Measurements from ENCODE around the gene PLIN4.
"Not testable (repeated sequence)": the region's sequence is repeated elsewhere in the genome, so short reads cannot be mapped to it uniquely, and the experiment has no call there.

Gene PLIN4

GRCh38 chr19:4533334-4533733 lies 15.0 kb upstream of the PLIN4 start:
- Histone ChIP-seq H3K27ac (no peak overlapping the region), H3K36me3 (ENCODE audit: insufficient read depth, low read length) (no peaks in the 10 kb centered on the region), H3K9ac (ENCODE audit: insufficient read length) (no peak overlapping the region), H3K4me3 (no peak overlapping the region), H3K9me3 (ENCODE audit: low read depth, low read length) (no peaks in the 10 kb centered on the region)
- TF ChIP-seq EZH2 (IDR thresholded peaks at IDR 0.05) (no peak), FOXP2 (optimal IDR thresholded peaks at IDR 0.05; ENCODE audit: control extremely low read depth, extremely low read length, insufficient read depth) (no peak), POLR2AphosphoS5 (IDR thresholded peaks at IDR 0.05; ENCODE audit: borderline replicate concordance, low read depth, low read length) (no peak)
- DNase-seq (ENCODE audit: low read depth, low spot score): no peak

GRCh38 chr19:4531562-4532165 lies 13.4 kb upstream of the PLIN4 start:
- DNase-seq (ENCODE audit: low read depth, low spot score): no peak
- H3K9ac ChIP-seq (ENCODE audit: insufficient read length): no peak overlapping the region
- no peaks in the 10 kb centered on the region for H3K36me3 ChIP-seq (ENCODE audit: insufficient read depth, low read length)
- TF ChIP-seq EZH2 (IDR thresholded peaks at IDR 0.05): no peak
- no peak for TF ChIP-seq POLR2AphosphoS5 (IDR thresholded peaks at IDR 0.05; ENCODE audit: borderline replicate concordance, low read depth, low read length)
- TF ChIP-seq FOXP2 (optimal IDR thresholded peaks at IDR 0.05; ENCODE audit: control extremely low read depth, extremely low read length, insufficient read depth): no peak
- no peak overlapping the region for H3K4me3 ChIP-seq
- no peaks in the 10 kb centered on the region for H3K9me3 ChIP-seq (ENCODE audit: low read depth, low read length)
- no peak overlapping the region for H3K27ac ChIP-seq

- no peak overlapping the region for H3K4me3 ChIP-seq
- no peak for DNase-seq (ENCODE audit: low read depth, low spot score)
- no peaks in the 10 kb centered on the region for H3K36me3 ChIP-seq (ENCODE audit: insufficient read depth, low read length)
- H3K9ac ChIP-seq (ENCODE audit: insufficient read length): no peak overlapping the region
- H3K27ac ChIP-seq: no peak overlapping the region
- TF ChIP-seq POLR2AphosphoS5 (IDR thresholded peaks at IDR 0.05; ENCODE audit: borderline replicate concordance, low read depth, low read length): no peak
- TF ChIP-seq FOXP2 (optimal IDR thresholded peaks at IDR 0.05; ENCODE audit: control extremely low read depth, extremely low read length, insufficient read depth): no peak
- TF ChIP-seq EZH2 (IDR thresholded peaks at IDR 0.05): no peak
- no peaks in the 10 kb centered on the region for H3K9me3 ChIP-seq (ENCODE audit: low read depth, low read length)
Observed at GRCh38 chr19:4529924-4530522, 11.7 kb upstream of the PLIN4 start.

GRCh38 chr19:4528843-4529242 lies 10.6 kb upstream of the PLIN4 start:
- Histone ChIP-seq H3K27ac (no peak overlapping the region), H3K9me3 (ENCODE audit: low read depth, low read length) (no peaks in the 10 kb centered on the region), H3K9ac (ENCODE audit: insufficient read length) (no peak overlapping the region), H3K4me3 (no peak overlapping the region), H3K36me3 (ENCODE audit: insufficient read depth, low read length) (no peaks in the 10 kb centered on the region)
- TF ChIP-seq EZH2 (IDR thresholded peaks at IDR 0.05): no peak
- no peak for TF ChIP-seq POLR2AphosphoS5 (IDR thresholded peaks at IDR 0.05; ENCODE audit: borderline replicate concordance, low read depth, low read length)
- TF ChIP-seq FOXP2 (optimal IDR thresholded peaks at IDR 0.05; ENCODE audit: control extremely low read depth, extremely low read length, insufficient read depth): no peak
- no peak for DNase-seq (ENCODE audit: low read depth, low spot score)

- not testable (repeated sequence) for H3K4me3 ChIP-seq; DNase-seq (ENCODE audit: low read depth, low spot score); H3K27ac ChIP-seq; H3K9me3 ChIP-seq (ENCODE audit: low read depth, low read length); H3K36me3 ChIP-seq (ENCODE audit: insufficient read depth, low read length); H3K9ac ChIP-seq (ENCODE audit: insufficient read length)
Observed at GRCh38 chr19:4527377-4527776, 9.1 kb upstream of the PLIN4 start.

- no peaks in the 10 kb centered on the region for H3K9me3 ChIP-seq (ENCODE audit: low read depth, low read length)
- H3K27ac ChIP-seq: no peak overlapping the region
- no peaks in the 10 kb centered on the region for H3K36me3 ChIP-seq (ENCODE audit: insufficient read depth, low read length)
- TF ChIP-seq EZH2 (IDR thresholded peaks at IDR 0.05): no peak
- TF ChIP-seq FOXP2 (optimal IDR thresholded peaks at IDR 0.05; ENCODE audit: control extremely low read depth, extremely low read length, insufficient read depth): no peak
- TF ChIP-seq POLR2AphosphoS5 (IDR thresholded peaks at IDR 0.05; ENCODE audit: borderline replicate concordance, low read depth, low read length): no peak
- no peak overlapping the region for H3K4me3 ChIP-seq
- no peak overlapping the region for H3K9ac ChIP-seq (ENCODE audit: insufficient read length)
- no peak for DNase-seq (ENCODE audit: low read depth, low spot score)
Observed at GRCh38 chr19:4525563-4526002, 7.3 kb upstream of the PLIN4 start.

- no peak overlapping the region for H3K4me3 ChIP-seq
- TF ChIP-seq POLR2AphosphoS5 (IDR thresholded peaks at IDR 0.05; ENCODE audit: borderline replicate concordance, low read depth, low read length) (no peak), FOXP2 (optimal IDR thresholded peaks at IDR 0.05; ENCODE audit: control extremely low read depth, extremely low read length, insufficient read depth) (no peak), EZH2 (IDR thresholded peaks at IDR 0.05) (no peak)
- H3K9me3 ChIP-seq (ENCODE audit: low read depth, low read length): no peaks in the 10 kb centered on the region
- H3K9ac ChIP-seq (ENCODE audit: insufficient read length): no peak overlapping the region
- no peak overlapping the region for H3K27ac ChIP-seq
- H3K36me3 ChIP-seq (ENCODE audit: insufficient read depth, low read length): no peaks in the 10 kb centered on the region
- DNase-seq (ENCODE audit: low read depth, low spot score): no peak
Observed at GRCh38 chr19:4524808-4525562, 6.7 kb upstream of the PLIN4 start.

- Histone ChIP-seq H3K4me3 (no peak overlapping the region), H3K36me3 (ENCODE audit: insufficient read depth, low read length) (no peaks in the 10 kb centered on the region), H3K9ac (ENCODE audit: insufficient read length) (no peak overlapping the region), H3K9me3 (ENCODE audit: low read depth, low read length) (no peaks in the 10 kb centered on the region), H3K27ac (no peak overlapping the region)
- TF ChIP-seq EZH2 (IDR thresholded peaks at IDR 0.05) (no peak), FOXP2 (optimal IDR thresholded peaks at IDR 0.05; ENCODE audit: control extremely low read depth, extremely low read length, insufficient read depth) (no peak)
- DNase-seq (ENCODE audit: low read depth, low spot score): no peak
Observed at GRCh38 chr19:4523306-4524110, 5.2 kb upstream of the PLIN4 start.

Data from SK-N-MC (cell line).